Endothelial cell (in vitro differentiated cells): ENCODE results near the gene CEACAM19. TPM values are rescaled to one million over a fixed set of nuclear protein-coding genes. Genes with fewer than 3 reads are reported as not detected.

Experiments used
- DNase-seq: peaks from one replicate; pipeline ENCODE4 v3.0.0; 2021; ENCODE audit warnings: low spot score
- H3K27ac Mint-ChIP-seq: one replicate; pipeline ENCODE4 v1.8.0; 2021; ENCODE audit warnings: mixed read lengths, inconsistent platforms; ENCODE audit not compliant: unreplicated experiment
- H3K27me3 Mint-ChIP-seq: one replicate; pipeline ENCODE4 v1.8.0; 2021; ENCODE audit warnings: mild to moderate bottlenecking, moderate library complexity, mixed read lengths, inconsistent platforms; ENCODE audit not compliant: unreplicated experiment
- H3K36me3 Mint-ChIP-seq: one replicate; pipeline ENCODE4 v1.8.0; 2021; ENCODE audit warnings: mild to moderate bottlenecking, low read depth, mixed read lengths, inconsistent platforms; ENCODE audit not compliant: unreplicated experiment
- H3K4me1 Mint-ChIP-seq: one replicate; pipeline ENCODE4 v1.8.0; 2021; ENCODE audit warnings: mild to moderate bottlenecking, mixed read lengths, inconsistent platforms; ENCODE audit not compliant: unreplicated experiment
- H3K4me3 Mint-ChIP-seq: one replicate; pipeline ENCODE4 v1.8.0; 2021; ENCODE audit warnings: mild to moderate bottlenecking, mixed read lengths, inconsistent platforms; ENCODE audit not compliant: unreplicated experiment
- H3K9me3 Mint-ChIP-seq: one replicate; pipeline ENCODE4 v1.8.0; 2021; ENCODE audit warnings: mixed read lengths, inconsistent platforms; ENCODE audit not compliant: unreplicated experiment
- CTCF ChIP-seq: fragments of 200-600 bp; sonication (generic); IDR thresholded peaks from one replicate; pipeline ENCODE4 v1.5.0; 2021; ENCODE audit warnings: antibody characterized with exemption; ENCODE audit not compliant: unreplicated experiment
- total RNA-seq: library from RNA; stranded (reverse); fragmentation: NEBNext Ultra II Directional; extraction: Animal tissue kit (Norgen Biotek cat#: 25700); gene quantifications from one replicate; pipeline ENCODE4 v1.2.1, GENCODE V29; 2021; ENCODE audit not compliant: unreplicated experiment

Gene CEACAM19
- total RNA-seq, 1 donor from 2014 or later: 3.7 TPM

- H3K36me3 Mint-ChIP-seq: no peaks in the 10 kb centered on the region
- H3K27me3 Mint-ChIP-seq: peaks cover 2% of the 10 kb centered on the region
- no peaks in the 10 kb centered on the region for H3K4me1 Mint-ChIP-seq
- H3K9me3 Mint-ChIP-seq: no peaks in the 10 kb centered on the region
- H3K4me3 Mint-ChIP-seq: no peak overlapping the region
- no peak for TF ChIP-seq CTCF
- no peak for DNase-seq
- no peak overlapping the region for H3K27ac Mint-ChIP-seq
Measured at GRCh38 chr19:44672226-44672625, 944 bp downstream of the CEACAM19 start.

- H3K9me3 Mint-ChIP-seq: no peaks in the 10 kb centered on the region
- H3K4me3 Mint-ChIP-seq: no peak overlapping the region
- H3K27ac Mint-ChIP-seq: no peak overlapping the region
Measured at GRCh38 chr19:44673510-44673909, 2.2 kb downstream of the CEACAM19 start.

GRCh38 chr19:44675521-44675920, 4.2 kb downstream of the CEACAM19 start:
- no peaks in the 10 kb centered on the region for H3K9me3 Mint-ChIP-seq
- DNase-seq: no peak

More at GRCh38 chr19:44673510-44673909, 2.2 kb downstream of the CEACAM19 start:
- Mint-ChIP-seq H3K4me1 (no peaks in the 10 kb centered on the region), H3K36me3 (no peaks in the 10 kb centered on the region), H3K27me3 (peaks cover 2% of the 10 kb centered on the region)
- no peak for TF ChIP-seq CTCF
- DNase-seq: no peak

GRCh38 chr19:44677019-44677811, 5.9 kb downstream of the CEACAM19 start:
- H3K9me3 Mint-ChIP-seq: no peaks in the 10 kb centered on the region
- no peaks in the 10 kb centered on the region for H3K4me1 Mint-ChIP-seq
- no peaks in the 10 kb centered on the region for H3K27me3 Mint-ChIP-seq
- no peaks in the 10 kb centered on the region for H3K36me3 Mint-ChIP-seq
- DNase-seq: no peak
- no peak overlapping the region for H3K27ac Mint-ChIP-seq
- H3K4me3 Mint-ChIP-seq: no peak overlapping the region
- TF ChIP-seq CTCF: no peak

More at GRCh38 chr19:44675521-44675920, 4.2 kb downstream of the CEACAM19 start:
- Mint-ChIP-seq H3K36me3 (no peaks in the 10 kb centered on the region), H3K4me1 (no peaks in the 10 kb centered on the region), H3K4me3 (no peak overlapping the region), H3K27ac (no peak overlapping the region), H3K27me3 (no peaks in the 10 kb centered on the region)
- TF ChIP-seq CTCF: no peak

DNA sequence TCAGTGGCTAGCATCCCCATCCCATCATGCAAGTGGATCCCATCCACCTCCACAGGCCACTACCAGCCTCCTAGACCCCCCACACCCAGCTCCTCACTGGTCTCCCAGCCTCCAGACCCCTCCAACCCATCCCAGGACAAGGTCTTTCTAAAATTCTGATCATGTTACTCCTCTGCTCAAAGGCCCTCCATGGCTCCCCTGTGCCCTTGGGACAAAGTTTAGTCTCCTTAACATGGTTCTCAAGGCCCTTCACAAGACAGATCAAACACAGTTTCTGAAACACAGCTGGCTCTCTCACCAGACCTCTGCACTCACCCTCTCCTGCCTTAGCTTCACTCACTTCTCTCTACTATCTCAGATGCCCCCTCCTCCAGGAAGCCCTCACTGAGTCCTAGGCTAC, 9.3 kb downstream of the CEACAM19 start:
- Mint-ChIP-seq H3K27me3 (no peaks in the 10 kb centered on the region), H3K4me1 (peaks cover 6% of the 10 kb centered on the region), H3K9me3 (no peaks in the 10 kb centered on the region), H3K27ac (no peak overlapping the region), H3K4me3 (no peak overlapping the region), H3K36me3 (no peaks in the 10 kb centered on the region)
- TF ChIP-seq CTCF: no peak
- no peak for DNase-seq
